Measurements from ENCODE around the gene FRYL. TPM values are rescaled to one million over a fixed set of nuclear protein-coding genes. Genes with fewer than 3 reads are reported as not detected.

Gene FRYL
- total RNA-seq, 1 donor from 2014 or later, result 22.9 TPM

GRCh38 chr4:48499551-48500066 lies 280.5 kb downstream of the FRYL start:
- no peak for ATAC-seq
- DNase-seq (ENCODE audit: low spot score), result no peak

DNA sequence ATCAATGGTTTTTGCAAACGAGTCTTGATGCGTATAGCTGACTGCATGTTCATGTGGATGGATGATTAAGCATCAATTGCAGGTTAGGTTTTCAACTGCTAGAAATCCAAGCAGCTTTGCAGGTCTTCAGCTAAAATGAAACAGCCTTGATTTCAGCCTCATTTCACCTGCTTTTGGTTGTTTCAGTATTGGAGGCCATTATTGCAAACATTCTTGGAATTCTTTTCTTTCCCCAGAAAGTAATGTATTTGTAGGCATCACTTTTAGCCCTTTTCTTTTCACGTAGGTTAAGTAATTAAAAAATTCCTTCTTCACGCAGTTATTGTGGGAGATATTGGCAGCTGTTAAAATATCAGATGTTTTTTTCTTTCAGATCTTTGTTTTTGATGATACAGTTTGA lies 281.2 kb downstream of the FRYL start:
- ATAC-seq (no peak), DNase-seq (ENCODE audit: low spot score) (no peak)

GRCh38 chr4:48495941-48496340 lies 284.1 kb downstream of the FRYL start:
- DNase-seq (ENCODE audit: low spot score), result no peak
- ATAC-seq, result no peak

DNA sequence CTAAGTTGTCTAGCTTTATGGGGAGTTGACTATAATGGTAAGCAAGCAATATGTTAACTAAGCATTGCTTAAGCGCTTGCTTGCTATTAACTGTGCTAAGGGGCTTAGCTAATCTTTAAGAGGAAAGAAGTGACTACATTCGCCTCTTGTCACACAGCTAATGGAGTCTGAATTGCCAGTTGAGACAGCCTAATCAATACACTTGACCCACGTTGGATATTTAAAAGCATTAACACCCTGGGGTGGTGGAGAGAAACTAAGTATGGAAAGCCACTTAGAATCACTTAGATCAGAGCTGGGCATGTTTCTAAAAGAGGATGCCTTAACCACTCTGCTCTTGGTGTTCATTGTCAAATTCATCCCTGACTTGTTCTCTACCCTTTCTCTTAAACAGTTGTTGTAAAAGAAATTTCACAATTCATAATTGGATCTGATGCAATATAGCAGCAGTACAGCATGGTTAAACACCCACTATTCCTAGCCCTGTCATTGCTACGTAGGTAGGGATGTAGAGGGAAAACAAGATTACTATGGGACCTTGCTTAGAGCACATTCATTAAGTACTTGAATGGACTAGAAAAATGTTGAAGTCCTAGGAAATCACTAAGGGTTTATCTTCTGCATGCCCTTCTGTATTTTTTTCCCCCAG lies 286.5 kb downstream of the FRYL start:
- no peak for ATAC-seq
- DNase-seq (ENCODE audit: low spot score), result no peak

DNA sequence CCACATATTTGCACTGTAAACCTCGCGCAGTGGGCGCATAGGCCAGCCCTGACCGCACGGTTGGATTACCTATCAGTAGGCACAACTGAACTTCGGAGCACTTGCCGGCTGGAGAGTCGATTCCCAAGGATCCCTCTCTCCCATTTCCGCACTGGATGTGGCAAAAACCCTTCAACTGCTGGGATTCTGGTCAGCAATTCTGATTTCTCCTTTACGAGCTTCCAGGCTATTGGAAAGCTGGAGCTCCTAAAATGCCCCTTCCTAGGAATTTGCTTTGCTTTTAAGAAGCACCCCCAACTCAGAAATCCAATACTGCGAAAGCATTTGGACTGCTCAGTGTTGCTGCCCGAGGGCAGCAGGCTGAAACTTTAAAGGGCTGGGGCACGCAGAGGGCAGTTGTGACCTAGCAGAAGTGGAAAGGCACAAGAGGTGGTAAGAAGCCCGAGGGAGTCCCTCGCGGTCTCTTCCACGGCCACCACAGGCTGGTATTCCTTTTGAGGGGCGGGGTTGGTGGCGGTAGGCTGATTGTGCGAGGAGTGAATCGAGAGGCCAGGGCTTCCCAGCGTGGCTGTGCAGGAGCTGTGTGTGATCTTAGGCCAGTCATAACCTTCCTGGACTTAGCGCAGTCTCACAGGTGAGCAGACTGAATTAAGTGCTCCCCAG lies 288.4 kb downstream of the FRYL start:
- ATAC-seq (no peak), DNase-seq (ENCODE audit: low spot score) (no peak)

DNA sequence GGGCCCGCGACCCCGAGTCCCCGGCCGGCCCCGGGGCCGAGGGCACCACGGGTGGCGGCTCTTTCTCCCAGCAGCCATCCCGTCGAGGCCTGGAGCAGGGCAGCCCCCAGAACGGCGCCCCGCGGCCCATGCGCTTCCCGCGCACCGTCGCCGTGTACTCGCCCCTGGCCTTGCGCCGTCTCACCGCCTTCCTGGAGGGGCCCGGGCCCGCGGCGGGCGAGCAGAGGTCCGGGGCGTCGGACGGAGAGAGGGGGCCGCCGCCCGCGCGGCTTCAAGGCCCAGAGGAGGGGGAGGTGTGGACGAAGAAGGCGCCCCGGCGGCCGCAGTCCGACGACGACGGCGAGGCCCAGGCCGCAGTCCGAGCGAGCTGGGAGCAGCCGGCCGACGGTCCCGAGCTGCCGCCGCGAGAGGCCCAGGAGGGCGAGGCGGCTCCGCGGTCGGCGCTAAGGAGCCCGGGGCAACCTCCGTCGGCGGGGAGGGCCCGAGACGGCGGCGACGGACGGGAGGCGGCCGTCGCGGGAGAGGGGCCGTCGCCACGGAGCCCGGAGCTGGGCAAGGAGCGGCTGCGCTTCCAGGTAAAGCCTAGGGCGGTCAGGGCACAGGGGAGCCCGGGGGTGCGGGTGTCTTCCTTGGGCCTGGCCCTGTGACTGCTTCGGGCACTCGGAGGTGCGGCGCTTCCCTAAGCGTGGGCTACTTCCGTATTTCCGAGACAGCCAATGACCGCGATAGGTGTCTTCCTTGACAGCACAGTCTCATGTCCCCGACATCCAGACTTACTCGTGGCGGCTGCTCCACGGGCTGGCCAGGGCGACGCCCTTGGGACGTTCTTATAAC lies 289.2 kb downstream of the FRYL start:
- ATAC-seq, result no peak
- no peak for DNase-seq (ENCODE audit: low spot score)

- ATAC-seq (no peak), DNase-seq (ENCODE audit: low spot score) (no peak)
Observed at GRCh38 chr4:48490012-48490679, 289.9 kb downstream of the FRYL start, which contains the start of gene ZAR1. ZAR1 (plus strand) TSS chr4:48490252; CDS start chr4:48490292, 40 bp downstream.

DNA sequence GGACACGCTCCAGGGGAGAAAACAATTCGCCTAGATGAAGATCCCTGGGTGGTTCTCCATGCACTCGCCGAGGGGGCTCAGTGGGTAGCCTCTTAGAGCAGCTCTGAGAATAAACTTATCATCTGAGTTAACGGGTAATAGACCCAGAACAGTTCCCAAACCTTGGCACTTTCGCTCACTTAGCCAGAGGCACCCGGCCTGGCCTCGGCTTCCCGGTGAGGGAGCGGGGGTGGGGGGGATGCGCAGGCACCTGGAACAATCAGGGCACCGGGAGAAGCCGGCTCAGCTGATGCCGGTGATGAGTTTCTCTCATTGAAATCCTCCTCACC lies 290.4 kb downstream of the FRYL start:
- no peak for DNase-seq (ENCODE audit: low spot score)
- no peak for ATAC-seq

DNA sequence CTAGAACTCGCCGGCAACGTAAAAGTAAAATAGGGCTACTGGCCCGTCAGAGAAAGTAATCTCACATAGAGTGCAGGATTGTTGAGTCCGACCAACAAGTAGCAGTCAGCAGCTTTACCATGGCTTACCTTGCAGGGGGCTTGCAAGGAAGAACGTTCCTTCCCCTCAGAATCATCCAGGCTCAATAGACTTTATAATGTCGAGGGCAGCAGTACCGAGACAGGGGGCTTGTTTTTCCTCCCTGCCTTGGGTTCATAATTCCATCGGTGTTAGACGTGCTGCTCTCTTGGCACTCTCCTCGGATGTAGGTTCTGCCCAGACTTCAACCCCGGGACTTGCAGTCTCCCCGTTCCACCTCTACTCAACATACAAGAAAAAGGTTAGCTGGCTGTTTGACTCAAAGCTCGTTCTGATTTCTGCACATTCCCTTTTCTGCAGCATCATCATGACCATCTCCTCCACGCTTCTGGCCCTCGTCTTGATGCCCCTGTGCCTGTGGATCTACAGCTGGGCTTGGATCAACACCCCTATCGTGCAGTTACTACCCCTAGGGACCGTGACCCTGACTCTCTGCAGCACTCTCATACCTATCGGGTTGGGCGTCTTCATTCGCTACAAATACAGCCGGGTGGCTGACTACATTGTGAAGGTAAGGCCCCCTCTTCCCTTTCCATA lies 295.4 kb downstream of the FRYL start:
- DNase-seq (ENCODE audit: low spot score) (no peak), ATAC-seq (no peak)

DNA sequence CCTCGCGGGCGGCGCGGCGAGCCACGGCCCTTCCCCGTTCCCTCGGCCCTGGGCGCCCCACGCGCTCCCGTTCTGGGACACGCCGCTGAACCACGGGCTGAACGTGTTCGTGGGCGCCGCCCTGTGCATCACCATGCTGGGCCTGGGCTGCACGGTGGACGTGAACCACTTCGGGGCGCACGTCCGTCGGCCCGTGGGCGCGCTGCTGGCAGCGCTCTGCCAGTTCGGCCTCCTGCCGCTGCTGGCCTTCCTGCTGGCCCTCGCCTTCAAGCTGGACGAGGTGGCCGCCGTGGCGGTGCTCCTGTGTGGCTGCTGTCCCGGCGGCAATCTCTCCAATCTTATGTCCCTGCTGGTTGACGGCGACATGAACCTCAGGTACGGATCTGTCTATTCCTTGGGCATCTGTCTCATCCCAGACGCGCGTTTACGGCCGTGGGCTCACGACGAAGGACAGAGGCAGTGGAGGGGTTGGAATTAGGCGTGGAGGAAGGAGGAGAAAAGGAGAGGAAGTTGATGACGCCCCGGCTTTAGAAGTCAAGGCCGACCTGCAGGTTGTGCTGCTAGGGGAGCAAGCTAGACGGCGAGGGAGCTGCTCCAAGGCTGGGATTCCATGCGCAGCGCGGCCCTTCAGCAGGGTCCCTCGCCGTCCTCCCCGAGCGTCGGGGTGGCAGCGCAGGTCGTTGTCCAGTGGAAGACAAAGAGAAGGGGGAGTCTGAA lies 296.1 kb downstream of the FRYL start:
- no peak for DNase-seq (ENCODE audit: low spot score)
- ATAC-seq, result peak; percentile 25

GRCh38 chr4:48483006-48483776 lies 296.9 kb downstream of the FRYL start, which contains the start of gene SLC10A4:
SLC10A4 (plus strand) TSS chr4:48483343; CDS start chr4:48483562, 219 bp downstream.
- ATAC-seq (peak; percentile 30), DNase-seq (ENCODE audit: low spot score) (no peak)

DNA sequence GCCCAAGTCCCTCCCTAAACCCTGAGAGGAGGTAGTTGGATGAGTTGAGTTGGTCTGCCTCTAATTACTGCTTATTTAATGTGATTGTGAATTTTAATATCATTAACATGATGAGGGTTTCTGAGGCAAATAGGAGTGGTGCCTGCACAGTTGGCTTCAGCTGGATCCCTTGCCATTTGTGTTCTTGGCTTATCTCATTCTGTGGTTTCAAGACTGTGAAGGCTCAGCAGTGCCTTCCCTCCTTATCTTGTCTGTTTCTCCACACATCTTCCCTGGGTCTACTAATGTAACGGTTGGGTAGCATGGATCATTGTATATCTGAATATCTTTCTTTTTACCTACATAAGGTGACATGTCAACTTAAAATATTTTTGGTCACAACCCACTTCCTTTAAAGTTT lies 298.5 kb downstream of the FRYL start:
- no peak for ATAC-seq
- no peak for DNase-seq (ENCODE audit: low spot score)

- DNase-seq (ENCODE audit: low spot score) (no peak), ATAC-seq (no peak)
Observed at GRCh38 chr4:48478273-48478672, 301.8 kb downstream of the FRYL start.

DNA sequence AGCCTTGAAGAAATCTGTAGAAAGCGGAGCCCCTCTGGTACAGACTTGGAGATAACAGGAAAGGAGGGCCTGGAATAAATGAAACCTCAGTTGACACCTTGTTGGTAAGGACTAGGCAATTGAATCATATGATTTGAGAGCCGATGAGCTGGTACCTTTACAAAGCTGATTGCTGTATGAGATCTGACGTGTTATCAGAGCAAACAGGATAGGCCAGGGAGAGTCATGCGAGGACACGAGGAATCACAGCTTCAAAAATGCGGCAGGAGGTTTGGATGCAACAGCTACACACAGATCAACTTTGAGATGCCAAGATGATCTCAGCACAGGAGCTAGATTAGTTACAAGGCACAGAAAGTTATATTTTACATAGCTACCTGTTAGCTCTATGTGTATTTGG lies 304.3 kb downstream of the FRYL start:
- ATAC-seq, result no peak
- DNase-seq (ENCODE audit: low spot score), result no peak

DNA sequence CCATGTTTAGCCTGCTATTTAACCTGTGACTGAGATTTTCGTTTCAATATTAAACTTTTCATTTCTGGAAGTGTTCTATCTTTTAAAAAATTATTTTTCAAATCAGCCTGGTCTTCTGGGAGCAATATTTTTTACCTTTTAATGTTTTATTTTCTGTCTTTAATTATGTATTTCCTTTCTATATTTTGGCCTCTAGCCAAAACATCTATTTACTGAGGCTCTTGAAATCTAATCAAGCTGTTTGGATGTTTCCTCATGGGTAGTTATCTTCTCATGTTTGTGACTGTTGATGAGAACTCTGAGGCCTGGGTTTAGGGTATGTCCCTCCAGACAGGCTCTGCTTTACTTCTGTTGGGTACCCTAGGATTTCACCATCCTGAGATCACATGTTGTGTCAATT lies 307.3 kb downstream of the FRYL start:
- DNase-seq (ENCODE audit: low spot score) (no peak), ATAC-seq (no peak)

DNA sequence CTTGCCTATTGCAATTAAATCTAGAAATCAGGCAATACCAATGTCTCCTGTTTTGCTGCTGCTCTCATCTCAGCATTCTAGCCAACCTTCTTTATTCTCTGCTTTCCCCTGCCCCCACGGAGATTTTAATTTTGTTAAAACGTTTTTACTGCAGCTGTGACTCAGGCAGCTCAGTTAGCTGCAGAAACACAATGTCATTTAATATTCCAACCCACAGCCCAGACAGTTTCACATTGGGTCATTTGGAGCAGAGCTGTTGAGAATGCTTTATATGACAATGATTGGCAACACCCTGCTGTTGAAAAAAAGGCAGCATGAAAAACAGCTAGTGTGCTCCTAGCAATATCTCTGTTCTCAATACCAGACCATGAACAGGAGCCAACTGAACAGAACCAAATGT lies 309.5 kb downstream of the FRYL start:
- DNase-seq (ENCODE audit: low spot score), result no peak
- ATAC-seq, result no peak

DNA sequence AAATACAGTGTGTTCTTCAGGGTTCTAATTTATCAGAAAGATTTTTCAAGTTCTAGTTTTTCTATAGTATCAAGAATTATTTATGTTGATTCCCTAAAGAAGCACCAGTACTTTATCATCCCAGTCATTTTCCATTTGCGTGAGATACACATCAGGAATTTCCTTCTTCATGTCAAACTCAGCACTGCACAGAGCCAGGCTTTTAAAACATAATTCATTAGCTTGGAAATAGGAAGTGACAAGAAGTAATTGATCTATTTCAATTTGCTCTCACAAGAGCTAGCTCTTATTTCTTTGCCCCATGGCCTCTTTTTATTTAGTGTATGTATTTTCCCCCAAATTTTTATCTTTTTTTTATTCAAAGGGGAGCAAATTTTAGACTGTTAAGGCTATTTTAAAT lies 309.9 kb downstream of the FRYL start:
- no peak for DNase-seq (ENCODE audit: low spot score)
- ATAC-seq, result no peak

DNA sequence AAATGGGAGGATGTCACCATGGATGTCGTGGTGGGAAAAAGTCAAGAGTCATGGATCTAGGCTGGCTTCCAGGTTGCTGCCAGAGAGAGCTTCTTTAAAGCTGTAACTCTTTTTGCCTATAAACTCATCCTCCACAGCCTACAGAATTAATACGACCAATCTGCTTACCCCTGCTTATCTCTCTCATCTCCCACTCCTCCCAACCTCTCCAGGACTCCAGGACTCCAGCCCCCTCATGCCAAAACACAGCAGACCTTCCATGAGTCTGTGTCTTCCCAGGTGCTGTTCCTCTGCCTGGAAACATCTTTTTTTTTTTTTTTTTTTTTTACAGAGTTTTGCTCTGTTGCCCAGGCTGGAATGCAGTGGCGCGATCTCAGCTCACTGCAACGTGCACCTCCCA lies 312.2 kb downstream of the FRYL start:
- ATAC-seq (no peak), DNase-seq (ENCODE audit: low spot score) (no peak)

GRCh38 chr4:48467442-48467841 lies 312.6 kb downstream of the FRYL start:
- DNase-seq (ENCODE audit: low spot score) (no peak), ATAC-seq (no peak)

All from left lobe of liver (tissue), 2 donors.